HG02763 (cell line): ENCODE results near the gene OR4C3.
A peak's percentile ranks its signal among the peaks of the same experiment; 100 is the strongest.
"Not testable (repeated sequence)": the region's sequence is repeated elsewhere in the genome, so short reads cannot be mapped to it uniquely, and the experiment has no call there.

Source experiments
- ATAC-seq: cut with Tn5 transposase; IDR thresholded peaks from one replicate; pipeline ENCODE4 v1.9.1; 2021; ENCODE audit warnings: mild to moderate bottlenecking, moderate library complexity; ENCODE audit not compliant: unreplicated experiment

OR4C3 gene

DNA sequence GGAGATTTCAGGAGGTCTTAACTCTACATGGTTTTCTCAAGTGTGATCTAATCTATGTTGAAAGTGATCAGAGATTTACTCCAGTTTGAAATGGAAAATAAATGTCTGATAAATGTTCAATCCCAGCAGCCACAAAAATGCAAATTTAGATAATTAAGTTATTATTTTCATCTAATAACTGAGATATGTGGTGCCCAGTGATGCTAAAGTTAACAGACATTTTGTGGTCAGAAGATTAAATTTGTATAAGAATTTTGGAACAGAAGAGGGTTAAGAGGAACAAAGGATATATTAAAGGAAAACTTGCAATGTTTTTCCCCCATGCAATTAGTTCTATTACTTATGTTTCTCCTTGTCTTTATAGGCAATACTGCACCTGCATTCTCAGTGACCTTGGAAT is at the start of gene OR4C3:
Gene OR4C3 (plus strand): TSS at position 301 of the 400 bp plus-strand sequence. CDS start 102 bp downstream, outside the sequence.
- ATAC-seq, result not testable (repeated sequence)

- no peak for ATAC-seq
Measured at GRCh38 chr11:48305923-48306322, 18.8 kb upstream of the OR4C3 start, which contains the start of gene OR4S1. TSS of gene OR4S1 (plus strand) at chr11:48306223. CDS start at chr11:48306223, 0 bp downstream.

- peak; percentile 89 for ATAC-seq
Measured at GRCh38 chr11:48307760-48308386, 16.8 kb upstream of the OR4C3 start.

GRCh38 chr11:48313590-48313989 is 11.1 kb upstream of the OR4C3 start:
- ATAC-seq, result not testable (repeated sequence)

- ATAC-seq, result not testable (repeated sequence)
Measured at GRCh38 chr11:48319813-48320212, 4.9 kb upstream of the OR4C3 start.

DNA sequence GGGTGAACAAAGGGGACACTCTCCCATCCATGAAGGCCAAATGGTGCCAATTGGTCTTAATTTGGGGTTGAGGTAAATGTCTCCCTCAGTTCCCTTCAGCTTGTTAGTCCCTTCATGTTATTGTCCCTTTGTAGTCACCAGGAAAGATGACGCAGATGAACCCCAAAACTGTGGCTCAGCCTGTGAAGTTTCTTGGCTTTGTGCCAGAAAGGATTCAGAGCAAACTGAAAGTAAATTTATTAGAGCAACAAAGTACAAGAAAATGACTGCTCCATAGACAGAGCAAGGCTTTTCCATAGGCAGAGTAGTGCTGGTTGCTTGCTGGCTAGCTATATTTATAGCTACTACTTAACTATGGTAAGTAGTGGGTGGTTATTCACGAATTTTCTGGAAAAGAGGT is 16.7 kb downstream of the OR4C3 start:
- ATAC-seq, result no peak

DNA sequence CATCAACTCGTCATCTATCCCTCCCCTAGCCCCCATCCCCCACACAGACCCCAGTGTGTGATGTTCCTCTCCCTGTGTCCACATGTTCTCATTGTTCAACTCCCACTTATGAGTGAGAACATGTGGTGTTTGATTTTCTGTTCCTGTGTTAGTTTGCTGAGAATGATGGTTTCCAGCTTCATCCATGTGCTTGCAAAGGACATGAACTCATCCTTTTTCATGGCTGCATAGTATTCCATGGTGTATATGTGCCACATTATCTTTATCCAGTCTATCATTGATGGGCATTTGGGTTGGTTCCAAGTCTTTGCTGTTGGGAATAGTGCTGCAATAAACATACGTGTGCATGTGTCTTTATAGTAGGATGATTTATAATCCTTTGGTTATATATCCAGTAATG is 17.8 kb downstream of the OR4C3 start:
- not testable (repeated sequence) for ATAC-seq

GRCh38 chr11:48346286-48346685 is 21.6 kb downstream of the OR4C3 start:
- ATAC-seq, result not testable (repeated sequence)

DNA sequence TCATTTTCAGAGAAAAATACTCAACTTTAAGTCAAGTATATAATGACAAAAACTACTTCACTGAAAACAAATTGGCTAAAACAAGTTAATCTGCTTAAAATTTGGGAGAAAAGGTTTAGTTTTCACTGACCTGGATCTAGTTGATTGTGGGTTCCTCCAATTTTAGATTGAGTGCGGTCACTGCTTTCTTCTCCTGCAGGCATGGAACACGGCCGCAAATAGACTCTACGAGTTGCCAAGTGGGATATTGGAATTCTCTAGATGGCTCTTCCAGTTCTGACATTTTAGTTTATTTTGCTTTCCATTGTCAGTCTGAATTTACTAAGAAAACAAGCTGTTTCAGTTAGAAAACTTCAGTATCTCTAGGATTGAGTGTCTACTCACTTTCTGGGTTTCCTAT is 29.3 kb downstream of the OR4C3 start:
- ATAC-seq, result no peak

DNA sequence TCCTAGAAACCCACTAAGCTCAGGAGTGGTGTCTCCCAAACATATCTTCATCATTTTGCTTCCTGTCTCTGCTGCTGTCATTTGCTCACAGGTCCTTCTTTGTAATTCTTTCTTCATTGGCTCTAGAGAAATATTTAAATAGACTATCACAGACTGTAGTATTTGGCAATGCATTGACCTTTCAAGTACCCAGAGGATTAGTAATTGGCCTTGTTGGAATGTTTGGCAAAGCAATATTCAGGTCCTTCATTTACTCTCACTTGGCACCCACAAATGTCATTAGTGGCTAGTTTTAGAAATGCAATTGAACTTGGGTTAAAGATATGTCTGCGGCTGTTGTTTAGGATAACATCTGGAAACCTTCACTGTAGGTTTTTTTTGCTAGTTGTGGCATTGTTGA is 30.0 kb downstream of the OR4C3 start:
- no peak for ATAC-seq

DNA sequence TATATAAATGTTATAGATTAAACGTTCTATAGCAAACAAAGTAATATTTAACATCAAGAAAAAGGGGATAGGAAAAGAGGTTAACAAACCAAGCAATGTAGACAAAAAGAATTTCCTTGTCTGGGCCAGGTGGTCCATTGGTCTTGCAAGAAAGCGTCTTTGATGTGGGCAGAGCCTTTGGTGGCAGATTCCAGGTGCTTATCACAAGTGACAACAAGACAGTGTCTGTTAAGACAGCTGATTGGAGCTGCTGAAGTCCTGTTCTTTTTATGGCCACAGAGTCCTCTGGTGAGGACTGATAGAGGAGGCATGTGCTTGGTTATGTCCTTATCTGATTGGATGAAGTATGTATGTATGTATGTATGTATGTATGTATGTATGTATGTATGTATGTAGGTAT is 36.6 kb downstream of the OR4C3 start:
- not testable (repeated sequence) for ATAC-seq

DNA sequence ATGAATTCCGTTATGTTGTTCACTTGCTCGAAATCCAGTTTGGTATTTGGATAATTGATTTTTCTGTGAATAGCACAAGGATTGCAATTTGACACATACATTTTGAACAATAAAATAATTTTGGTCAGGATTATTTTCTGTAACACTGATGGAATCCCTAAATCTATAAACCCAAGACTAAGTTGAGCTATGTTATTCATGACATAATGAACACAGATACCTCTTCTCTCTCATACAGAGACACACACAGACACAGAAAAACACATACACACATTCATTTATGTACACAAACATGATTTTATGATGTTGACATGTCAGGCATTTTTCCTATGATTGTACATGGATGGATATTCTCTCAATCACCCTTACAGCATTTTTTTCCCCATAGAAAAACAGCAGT is 41.6 kb downstream of the OR4C3 start, which contains the start of gene OR4C5:
Gene OR4C5 (minus strand): TSS at position 101 of the 400 bp plus-strand sequence. CDS start 0 bp downstream, at position 101.
- no peak for ATAC-seq
